ENCODE results near the gene CHST6.
"Not testable (repeated sequence)": the region's sequence is repeated elsewhere in the genome, so short reads cannot be mapped to it uniquely, and the experiment has no call there.

Gene CHST6

DNA sequence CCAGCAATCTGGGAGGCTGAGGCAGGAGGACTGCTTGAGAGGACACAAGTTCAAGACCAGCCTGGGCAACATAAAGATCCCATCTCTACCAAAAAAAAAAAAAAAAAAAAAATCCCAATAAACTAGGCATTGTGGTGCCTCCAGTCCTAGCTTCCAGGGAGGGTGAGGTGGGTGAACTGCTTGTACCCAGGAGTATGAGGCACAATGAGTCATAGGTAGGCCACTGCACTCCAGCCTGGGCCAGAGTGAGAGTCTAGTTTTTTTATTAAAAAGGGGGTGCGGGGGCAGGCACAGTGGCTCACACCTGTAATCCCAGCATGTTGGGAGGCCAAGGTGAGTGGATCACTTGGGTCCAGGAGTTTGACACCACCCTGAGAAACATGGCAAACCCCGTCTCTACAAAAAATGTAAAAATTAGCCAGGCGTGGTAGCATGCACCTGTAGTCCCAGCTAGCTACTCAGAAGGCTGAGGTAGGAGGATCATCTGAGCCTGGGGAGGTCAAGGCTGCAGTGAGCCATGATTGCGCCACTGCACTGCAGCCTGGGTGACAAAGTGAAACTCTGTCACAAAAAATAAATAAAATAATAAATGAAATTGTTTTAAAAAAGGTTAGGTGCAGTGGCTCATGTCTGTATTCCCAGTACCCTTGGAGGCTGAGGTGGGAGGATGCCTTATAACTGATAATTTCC lies 7.8 kb upstream of the CHST6 start:
- no peak for DNase-seq

DNA sequence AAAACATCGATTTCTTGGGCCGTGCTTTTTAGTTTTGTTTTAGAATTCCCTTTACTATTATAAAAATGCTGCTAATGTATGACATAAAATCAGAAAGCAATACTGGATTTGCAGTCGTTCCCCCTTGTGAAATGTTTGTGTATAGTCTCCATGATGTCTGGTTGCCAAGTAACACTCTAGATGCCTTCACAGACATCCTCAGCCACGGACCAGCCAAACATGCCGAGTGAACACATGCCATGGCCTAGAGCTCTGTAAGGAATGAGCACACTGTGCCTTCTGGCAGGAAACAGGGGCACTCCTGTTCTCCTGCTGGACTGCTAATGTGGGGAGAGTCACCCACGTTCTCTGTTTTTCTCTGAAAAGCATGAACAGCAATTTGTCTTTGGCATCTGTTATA lies 6.6 kb upstream of the CHST6 start:
- not testable (repeated sequence) for DNase-seq

DNA sequence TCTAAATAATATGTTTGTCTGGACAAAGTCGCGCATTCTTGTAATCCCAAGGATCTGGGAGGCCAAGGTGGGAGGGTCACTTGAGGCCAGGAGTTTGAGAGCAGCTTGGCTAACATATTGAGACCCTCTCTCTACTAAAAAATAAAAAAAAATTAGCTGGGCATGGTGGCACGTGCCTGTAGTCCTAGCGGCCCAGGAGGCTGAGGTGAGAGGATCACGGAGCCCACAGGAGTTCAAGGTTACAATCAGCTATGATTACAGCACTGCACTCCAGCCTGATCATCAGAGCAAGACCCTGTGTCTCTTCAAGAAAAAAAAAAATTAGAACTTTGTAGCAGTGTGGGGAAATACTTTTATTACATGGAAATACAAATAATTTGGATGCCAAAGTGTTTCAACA lies 6.1 kb upstream of the CHST6 start:
- no peak for DNase-seq

DNA sequence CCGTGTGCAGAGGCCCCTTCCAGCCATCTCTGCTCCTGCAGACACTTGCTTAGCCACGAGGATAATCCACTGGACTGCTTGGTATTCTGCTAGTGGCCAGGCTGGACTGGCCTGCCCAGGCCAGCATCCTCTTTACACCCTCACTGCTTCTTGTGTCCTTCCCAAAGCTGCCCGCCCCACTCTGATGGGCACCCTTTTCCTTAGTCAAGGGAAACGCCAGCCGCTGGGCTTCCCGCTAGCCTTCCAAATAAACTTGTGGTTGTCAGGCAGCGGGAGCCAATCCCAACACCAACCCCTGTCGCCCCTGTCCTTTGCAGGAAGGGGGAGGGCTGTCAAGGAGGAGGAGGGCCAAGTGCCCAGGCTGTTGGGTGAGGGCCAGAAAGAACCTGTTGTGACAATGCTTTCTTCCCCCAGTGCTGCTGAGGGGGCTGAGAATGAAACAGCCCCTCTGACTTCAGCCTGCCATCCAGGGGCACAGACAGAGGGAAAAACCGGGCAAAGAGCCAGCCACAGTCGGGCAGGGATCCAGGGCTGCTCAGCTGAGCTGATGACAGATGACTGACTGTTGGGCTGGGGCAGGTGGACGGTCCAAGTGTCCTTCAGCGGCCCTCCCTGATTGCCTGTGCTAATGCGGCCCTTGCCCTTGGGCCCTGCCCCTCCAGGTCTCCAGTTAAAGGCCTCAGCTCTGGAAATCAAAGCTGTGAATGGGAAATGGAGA lies 3.5 kb upstream of the CHST6 start:
- not testable (repeated sequence) for DNase-seq

DNA sequence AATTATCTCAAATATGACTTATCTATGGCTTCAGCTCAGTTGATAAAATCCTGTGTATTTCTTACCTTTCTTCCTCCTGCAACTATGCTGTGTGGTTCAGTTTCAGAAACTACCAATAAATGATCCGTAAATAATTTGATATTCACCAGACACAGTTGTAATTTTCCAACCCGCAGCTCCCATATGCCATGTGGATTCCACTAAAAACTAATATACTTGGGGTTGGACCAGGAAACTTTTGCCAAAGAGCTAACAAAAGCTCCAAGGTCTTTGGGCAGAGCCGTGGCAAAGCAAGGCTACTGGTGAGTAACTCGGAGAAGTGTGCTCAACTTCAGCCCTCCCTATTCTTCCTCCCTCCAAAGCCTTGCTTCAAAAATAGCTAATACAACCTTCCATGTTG lies 2.3 kb upstream of the CHST6 start:
- no peak for DNase-seq

DNA sequence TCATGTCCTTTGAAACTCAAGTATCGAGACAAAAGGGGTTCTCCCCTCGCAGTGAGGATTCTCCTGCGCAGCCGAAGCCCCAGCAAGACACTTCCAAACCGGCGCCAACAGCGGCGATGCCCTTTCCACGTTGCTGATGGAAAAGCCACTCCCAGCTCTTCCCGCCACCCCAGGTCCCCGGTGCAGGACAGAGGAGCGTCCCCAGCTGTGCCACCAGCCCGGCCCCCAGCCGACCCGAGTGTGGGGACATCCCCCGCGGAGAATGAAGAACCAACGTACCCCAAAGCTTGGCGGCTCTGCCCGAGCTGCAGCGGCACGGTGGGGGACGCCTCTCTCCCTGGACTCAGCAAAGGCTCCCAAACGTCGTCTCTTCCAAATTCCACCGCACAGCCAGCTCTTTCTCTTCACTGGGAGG lies 573 bp downstream of the CHST6 start:
- no peak for DNase-seq

DNA sequence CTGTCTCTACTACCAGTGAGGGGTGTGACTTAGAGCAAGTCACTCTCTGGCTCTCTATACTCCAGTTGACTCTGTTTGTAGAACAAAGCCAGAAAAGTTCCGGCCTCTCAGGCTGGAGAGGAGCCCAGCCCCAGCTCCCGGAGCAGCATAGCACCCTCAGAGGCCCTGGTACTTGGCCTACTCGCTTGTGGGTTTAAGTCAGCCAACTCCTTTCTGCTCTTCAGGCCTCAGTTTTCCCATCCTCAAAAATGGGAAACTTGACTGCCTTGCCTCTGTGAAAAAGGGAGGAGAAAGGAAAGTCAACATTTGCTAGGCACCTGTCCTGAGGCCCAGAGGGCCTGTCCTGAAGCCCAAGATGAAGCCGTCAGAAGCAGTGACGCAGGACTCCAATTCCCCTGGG lies 1.1 kb downstream of the CHST6 start:
- DNase-seq: no peak

DNA sequence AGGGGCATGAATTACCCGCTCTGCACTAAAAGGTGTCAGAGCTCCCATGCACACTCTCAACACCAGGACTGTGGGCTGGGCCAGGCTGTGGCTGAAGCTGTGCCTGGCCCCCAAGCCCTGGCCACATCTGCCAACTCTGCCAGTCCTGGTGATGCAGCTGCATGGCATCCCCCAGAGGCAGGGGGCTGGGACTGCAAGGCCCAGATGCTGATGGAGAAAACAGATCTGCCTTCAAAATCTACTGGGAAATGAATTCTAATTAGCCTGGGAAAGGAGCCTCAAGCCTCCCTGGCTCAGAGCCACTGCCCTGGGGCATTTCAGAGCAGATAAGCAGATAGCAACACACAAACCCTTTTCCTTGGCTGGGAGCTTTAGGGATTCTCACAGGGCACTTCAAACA lies 3.4 kb downstream of the CHST6 start:
- no peak for DNase-seq

DNA sequence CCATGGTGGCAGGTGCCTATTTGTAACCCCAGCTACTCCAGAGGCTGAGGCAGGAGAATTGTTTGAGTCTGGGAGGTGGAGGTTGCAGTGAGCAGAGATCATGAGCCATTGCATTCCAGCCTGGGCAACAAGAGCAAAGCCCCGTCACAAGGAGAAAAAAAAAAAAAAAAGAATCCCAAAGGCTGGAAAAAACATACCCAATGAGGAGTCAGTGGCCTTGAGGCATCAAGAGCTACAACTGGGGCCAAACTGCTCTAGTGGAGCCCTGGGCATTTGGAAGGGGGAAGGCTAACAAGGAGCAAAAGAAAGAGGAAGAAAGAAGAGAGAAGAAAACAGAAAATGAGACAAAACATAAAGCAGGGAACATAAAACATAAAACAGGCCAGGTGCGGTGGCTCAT lies 6.9 kb downstream of the CHST6 start:
- DNase-seq: no peak

DNA sequence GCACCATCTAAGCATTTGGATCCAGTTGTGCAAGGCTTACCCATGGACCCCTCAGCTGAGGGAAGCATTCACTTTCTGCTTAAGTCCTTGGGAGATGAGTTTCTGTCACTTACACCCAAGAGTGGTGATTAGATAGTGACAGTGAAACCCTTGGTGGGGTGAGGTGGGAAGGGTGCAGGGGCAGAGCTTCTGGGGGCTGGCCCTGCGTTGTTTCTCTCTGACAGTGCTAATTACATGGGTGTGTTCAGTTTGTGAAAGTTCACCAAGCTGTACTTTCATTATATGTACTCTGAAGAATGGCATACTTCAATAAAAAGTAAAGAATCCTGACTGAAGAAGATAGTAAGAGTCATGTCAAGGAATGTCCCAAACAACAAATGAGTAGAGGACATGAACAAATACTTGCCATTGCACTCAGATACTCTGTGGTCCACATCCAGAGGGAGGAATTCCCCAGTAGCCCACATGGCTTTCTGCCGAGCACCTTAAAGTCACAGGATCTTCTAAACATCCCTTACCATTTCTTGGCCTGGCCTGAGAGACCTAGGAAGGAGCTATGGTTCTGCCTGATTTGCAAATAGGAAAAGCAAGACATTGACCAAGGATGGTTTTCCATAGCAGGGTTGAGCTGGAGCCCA lies 8.4 kb downstream of the CHST6 start:
- no peak for DNase-seq

- no peak for DNase-seq
Measured at GRCh38 chr16:75486014-75486675, 9.1 kb downstream of the CHST6 start.

DNA sequence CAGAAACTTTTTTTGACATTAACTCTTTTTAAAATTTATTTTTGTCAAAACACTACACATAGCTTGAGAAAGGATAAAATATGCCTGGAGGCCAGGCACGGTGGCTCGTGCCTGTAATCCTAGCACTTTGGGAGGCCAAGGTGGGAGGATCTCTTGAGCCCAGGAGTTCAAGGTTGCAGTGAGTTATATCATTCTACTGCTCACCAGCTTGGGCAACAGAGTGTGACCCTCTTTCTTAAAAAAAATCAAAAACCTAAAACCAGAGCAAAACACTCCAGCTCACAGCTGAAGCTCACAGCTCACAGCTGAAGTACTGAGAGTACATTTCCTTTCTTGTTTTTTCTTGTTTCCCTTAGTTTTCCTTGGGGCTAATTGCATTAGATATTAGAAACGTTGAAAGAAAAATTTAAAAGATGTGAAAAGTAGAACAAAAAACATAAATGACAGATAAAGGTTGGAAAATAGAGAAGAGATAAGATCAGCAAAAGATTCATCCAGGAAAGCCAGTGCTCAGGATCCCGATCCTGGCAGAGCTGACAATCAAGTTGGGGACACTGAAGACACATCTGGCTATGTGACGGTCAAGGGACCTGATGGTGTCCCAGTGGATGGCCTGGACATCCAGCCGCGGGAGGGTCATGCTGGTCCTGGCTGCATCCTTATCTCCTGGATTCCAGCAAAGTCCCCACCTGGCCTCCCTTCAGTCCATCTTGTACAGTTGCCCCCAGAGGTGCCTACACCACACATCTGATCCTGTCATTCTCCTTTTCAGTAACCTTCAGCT lies 9.8 kb downstream of the CHST6 start:
- no peak for DNase-seq

DNA sequence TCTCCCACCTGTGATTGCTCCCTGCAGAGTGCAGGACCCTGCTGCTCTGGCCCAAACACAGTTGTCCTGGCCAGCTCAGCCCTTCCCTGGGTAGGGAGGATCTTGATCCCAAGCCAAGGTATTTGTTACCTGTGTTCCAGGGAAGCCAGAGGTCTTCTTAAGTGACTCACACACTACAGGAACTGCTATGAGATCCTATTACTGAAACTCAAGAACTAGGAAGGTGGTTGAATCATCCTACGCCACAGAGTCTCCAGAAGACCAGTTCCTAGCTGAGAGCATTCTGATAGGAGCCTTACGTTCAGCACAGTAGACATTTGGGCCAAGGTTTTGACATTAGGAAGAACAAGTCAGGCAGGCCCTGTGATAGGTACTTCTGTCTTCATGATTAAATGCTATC lies 12.0 kb downstream of the CHST6 start:
- DNase-seq: no peak

- no peak for DNase-seq
Measured at GRCh38 chr16:75482434-75483205, 12.6 kb downstream of the CHST6 start.

DNA sequence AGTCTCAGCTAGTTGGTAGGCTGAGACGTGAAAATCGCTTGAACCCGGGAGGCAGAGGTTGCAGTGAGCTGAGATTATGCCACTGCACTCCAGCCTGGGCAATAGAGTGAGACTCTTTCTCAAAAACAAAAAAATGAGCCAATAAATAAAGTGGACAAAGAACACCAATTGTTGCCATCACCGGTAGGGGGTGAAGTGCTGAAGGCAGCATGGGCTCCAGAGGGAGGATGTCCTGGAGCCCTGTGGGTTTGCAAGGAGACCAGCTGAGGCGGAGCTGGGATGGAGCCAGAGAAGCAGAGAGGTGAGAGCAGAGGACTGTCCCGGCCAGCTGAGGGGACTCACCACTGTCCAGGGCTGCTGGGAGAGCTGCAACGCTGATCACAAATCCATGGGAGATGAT lies 13.8 kb downstream of the CHST6 start:
- no peak for DNase-seq

DNA sequence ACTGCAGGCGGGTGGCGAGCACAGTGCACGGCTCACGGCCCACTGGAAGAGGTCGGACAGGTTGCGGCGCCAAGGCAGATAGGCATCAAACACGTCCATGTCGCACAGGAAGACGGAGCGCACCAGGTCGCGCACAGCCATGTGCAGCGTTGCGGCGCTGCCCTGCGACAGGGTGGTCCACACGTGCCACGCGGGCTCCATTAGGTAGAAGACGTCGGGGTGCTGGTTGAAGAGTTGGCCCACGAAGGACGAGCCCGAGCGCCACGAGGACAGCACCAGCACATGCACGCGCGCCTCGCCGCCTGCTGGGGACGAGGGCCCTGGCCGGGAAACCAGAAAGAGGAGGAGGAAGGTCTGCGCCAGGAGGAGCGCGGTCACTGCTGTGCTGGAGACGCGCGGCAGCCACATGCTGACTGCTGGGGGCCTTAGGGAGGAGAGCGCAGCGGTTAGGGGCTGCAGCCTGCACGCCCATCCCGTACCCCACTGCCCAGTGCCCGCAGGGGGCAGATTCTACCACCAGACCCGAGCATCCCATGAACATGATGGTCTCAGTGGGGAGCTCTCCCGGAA lies 15.7 kb downstream of the CHST6 start:
- DNase-seq: no peak

DNA sequence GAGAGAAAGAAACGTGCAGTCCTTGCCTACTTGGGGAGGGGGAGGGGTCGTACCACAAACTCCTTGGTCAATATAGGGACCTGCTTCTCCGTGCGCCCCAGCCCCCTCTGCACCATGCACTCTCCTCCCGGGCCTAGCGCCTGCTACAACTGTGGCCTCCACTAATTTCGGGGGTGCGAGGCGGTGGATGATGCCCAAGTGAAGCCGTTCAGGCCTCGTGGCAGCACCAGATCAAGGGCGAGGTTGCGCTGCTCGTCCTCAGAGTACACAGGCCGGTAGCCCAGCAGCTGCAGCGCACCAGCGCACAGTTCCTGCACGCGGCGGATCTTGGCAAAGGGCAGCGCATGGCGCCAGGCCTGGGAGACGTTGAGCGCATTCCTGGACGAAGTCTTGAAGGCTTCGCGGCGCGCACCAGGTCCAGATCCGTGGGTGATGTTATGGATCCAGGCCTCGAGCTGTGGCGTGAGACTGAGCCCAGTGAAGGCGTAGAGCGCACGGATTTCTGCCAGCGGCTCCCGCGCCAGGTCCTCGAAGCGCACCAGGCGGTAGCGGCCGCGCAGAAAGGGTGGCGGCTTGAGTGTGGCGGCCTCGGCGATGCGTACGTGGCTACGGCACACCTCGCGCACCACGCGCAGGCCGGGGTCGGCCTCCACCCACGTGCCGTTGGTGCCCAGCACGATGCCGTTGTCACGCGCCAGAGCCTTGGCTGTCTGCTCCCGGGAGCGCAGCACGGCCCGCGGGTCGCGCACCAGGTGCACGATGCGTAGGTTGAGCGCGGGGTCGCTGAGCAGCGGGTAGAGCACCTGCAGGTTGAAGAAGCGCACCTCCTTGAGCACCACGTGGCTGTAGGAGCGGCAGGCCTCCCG lies 16.5 kb downstream of the CHST6 start:
- no peak for DNase-seq

- DNase-seq: no peak
Measured at GRCh38 chr16:75477680-75478473, 17.4 kb downstream of the CHST6 start.

- no peak for DNase-seq
Measured at GRCh38 chr16:75476817-75477216, 18.4 kb downstream of the CHST6 start.

DNA sequence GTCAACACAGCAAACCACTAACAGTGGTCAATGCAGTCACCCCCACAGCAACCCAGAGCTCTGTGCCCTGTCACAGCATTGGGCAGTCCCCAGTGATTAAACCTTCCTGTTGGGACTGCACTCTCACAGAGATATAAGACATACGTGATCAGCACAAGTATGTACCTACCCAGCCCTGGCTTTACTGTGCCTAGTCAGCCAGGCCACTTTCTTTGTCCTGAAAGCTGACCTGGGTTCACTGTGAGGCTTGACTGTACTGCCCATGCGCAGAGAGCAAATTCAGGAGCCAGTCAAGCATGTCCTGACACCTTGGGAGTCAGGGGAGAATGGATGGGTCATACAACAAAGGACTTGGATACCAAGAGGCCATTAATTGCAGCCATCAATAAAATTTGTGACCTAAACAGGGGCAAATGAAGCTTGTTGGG lies 19.8 kb downstream of the CHST6 start:
- DNase-seq: no peak
